Epithelial cell of proximal tubule (primary cell): ENCODE results near the gene POP7. TPM values are rescaled to one million over a fixed set of nuclear protein-coding genes. Genes with fewer than 3 reads are reported as not detected.

Experiments
- DNase-seq: peaks from one replicate; pipeline ENCODE4 v3.0.0-alpha.2; 2011; ENCODE audit warnings: low read depth
- H3K4me3 ChIP-seq: 2 replicates; pipeline ENCODE4 v1.5.1; 2011; ENCODE audit warnings: low read depth, mild to moderate bottlenecking, low read length
- CTCF ChIP-seq: conservative IDR thresholded peaks from 2 replicates; pipeline ENCODE4 v1.5.1; 2012; ENCODE audit warnings: low read depth, mild to moderate bottlenecking, low read length
- total RNA-seq: library from RNA; depleted of rRNA; stranded (reverse); fragments of >200 nt; gene quantifications from 2 replicates; pipeline ENCODE4 v1.2.3, GENCODE V29; 2015

POP7 gene
- total RNA-seq, 1 donor from 2014 or later: 42.7 TPM

- H3K4me3 ChIP-seq: no peak overlapping the region
- TF ChIP-seq CTCF: no peak
- DNase-seq: no peak
Measured at GRCh38 chr7:100731937-100732636, 26.2 kb downstream of the POP7 start.

GRCh38 chr7:100735730-100736129 lies 29.8 kb downstream of the POP7 start:
- DNase-seq: no peak
- no peak overlapping the region for H3K4me3 ChIP-seq
- no peak for TF ChIP-seq CTCF

- H3K4me3 ChIP-seq: no peak overlapping the region
- no peak for DNase-seq
- no peak for TF ChIP-seq CTCF
Measured at GRCh38 chr7:100736671-100737070, 30.8 kb downstream of the POP7 start.

GRCh38 chr7:100739934-100740333 lies 34.0 kb downstream of the POP7 start:
- no peak for TF ChIP-seq CTCF
- no peak overlapping the region for H3K4me3 ChIP-seq
- DNase-seq: no peak

- H3K4me3 ChIP-seq: no peak overlapping the region
- DNase-seq: no peak
- TF ChIP-seq CTCF: no peak
Measured at GRCh38 chr7:100744605-100745004, 38.7 kb downstream of the POP7 start.

- H3K4me3 ChIP-seq: peak overlapping the region; percentile 45
- no peak for DNase-seq
- TF ChIP-seq CTCF: no peak
Measured at GRCh38 chr7:100745184-100745583, 39.3 kb downstream of the POP7 start.

- no peak overlapping the region for H3K4me3 ChIP-seq
- TF ChIP-seq CTCF: no peak
- no peak for DNase-seq
Measured at GRCh38 chr7:100752994-100753393, 47.1 kb downstream of the POP7 start.
